HCT116 (cell line): Measurements from ENCODE around the gene TRHDE.

Experiments
- EZH2 ChIP-seq: fragments of 200-600 bp; sonication (generic); IDR thresholded peaks from 2 replicates; pipeline ENCODE4 v1.6.1; 2017; ENCODE audit warnings: antibody characterized with exemption, mixed run types
- JUND ChIP-seq: IDR thresholded peaks from 2 replicates; pipeline ENCODE4 v1.6.1; 2012
- POLR2AphosphoS5 ChIP-seq: IDR thresholded peaks from 2 replicates; pipeline ENCODE4 v1.6.1; 2011; ENCODE audit warnings: mild to moderate bottlenecking, low read depth, low read length, moderate library complexity
- TF ChIP-seq, protein P1 (sequence below), 3 experiments: fragments of 200-600 bp in 1 of 3; sonication (generic) in 1 of 3; IDR thresholded peaks in 2 of 3; conservative IDR thresholded peaks in 1 of 3; 2 replicates each; pipeline ENCODE4 v1.5.1; 2012 to 2017; ENCODE audit warnings: low read depth in 2 of 3, low read length in 2 of 3, antibody characterized with exemption in 1 of 3, borderline replicate concordance in 1 of 3, control low read depth in 1 of 3, mild to moderate bottlenecking in 1 of 3, mixed read lengths in 1 of 3, mixed run types in 1 of 3, moderate library complexity in 1 of 3; ENCODE audit not compliant: insufficient read depth in 1 of 3
- TF ChIP-seq, protein P2 (sequence below): IDR thresholded peaks from 2 replicates; pipeline ENCODE4 v1.6.1; 2012; ENCODE audit warnings: low read depth

DNA sequence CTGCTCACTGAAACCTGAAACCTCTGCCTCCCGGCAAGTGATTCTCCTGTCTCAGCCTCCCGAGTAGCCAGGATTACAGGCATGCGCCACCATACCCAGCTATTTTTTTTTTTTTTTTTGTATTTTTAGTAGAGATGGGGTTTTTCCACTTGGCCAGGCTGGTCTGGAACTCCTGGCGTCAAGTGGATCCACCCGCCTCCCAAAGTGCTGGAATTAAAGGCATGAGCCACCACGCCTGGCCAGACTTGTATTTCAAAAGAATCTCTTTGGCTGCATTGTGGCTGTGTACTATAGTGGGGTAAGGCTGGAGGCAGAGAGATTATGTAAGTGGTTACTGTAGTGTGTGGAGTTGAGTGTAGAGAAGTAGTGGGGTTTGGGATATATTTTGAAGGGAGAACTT is 35.1 kb downstream of the TRHDE start:
- TF ChIP-seq, protein P1, sequence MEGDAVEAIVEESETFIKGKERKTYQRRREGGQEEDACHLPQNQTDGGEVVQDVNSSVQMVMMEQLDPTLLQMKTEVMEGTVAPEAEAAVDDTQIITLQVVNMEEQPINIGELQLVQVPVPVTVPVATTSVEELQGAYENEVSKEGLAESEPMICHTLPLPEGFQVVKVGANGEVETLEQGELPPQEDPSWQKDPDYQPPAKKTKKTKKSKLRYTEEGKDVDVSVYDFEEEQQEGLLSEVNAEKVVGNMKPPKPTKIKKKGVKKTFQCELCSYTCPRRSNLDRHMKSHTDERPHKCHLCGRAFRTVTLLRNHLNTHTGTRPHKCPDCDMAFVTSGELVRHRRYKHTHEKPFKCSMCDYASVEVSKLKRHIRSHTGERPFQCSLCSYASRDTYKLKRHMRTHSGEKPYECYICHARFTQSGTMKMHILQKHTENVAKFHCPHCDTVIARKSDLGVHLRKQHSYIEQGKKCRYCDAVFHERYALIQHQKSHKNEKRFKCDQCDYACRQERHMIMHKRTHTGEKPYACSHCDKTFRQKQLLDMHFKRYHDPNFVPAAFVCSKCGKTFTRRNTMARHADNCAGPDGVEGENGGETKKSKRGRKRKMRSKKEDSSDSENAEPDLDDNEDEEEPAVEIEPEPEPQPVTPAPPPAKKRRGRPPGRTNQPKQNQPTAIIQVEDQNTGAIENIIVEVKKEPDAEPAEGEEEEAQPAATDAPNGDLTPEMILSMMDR (IDR thresholded peaks at IDR 0.05 in 2 of 3, conservative IDR thresholded peaks at IDR 0.05 in 1 of 3; ENCODE audit: borderline replicate concordance in 1 of 3, insufficient read depth in 1 of 3, low read depth in 2 of 3, low read length in 2 of 3): no peak
- TF ChIP-seq EZH2: no peak
- TF ChIP-seq, protein P2, sequence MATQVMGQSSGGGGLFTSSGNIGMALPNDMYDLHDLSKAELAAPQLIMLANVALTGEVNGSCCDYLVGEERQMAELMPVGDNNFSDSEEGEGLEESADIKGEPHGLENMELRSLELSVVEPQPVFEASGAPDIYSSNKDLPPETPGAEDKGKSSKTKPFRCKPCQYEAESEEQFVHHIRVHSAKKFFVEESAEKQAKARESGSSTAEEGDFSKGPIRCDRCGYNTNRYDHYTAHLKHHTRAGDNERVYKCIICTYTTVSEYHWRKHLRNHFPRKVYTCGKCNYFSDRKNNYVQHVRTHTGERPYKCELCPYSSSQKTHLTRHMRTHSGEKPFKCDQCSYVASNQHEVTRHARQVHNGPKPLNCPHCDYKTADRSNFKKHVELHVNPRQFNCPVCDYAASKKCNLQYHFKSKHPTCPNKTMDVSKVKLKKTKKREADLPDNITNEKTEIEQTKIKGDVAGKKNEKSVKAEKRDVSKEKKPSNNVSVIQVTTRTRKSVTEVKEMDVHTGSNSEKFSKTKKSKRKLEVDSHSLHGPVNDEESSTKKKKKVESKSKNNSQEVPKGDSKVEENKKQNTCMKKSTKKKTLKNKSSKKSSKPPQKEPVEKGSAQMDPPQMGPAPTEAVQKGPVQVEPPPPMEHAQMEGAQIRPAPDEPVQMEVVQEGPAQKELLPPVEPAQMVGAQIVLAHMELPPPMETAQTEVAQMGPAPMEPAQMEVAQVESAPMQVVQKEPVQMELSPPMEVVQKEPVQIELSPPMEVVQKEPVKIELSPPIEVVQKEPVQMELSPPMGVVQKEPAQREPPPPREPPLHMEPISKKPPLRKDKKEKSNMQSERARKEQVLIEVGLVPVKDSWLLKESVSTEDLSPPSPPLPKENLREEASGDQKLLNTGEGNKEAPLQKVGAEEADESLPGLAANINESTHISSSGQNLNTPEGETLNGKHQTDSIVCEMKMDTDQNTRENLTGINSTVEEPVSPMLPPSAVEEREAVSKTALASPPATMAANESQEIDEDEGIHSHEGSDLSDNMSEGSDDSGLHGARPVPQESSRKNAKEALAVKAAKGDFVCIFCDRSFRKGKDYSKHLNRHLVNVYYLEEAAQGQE: no peak
- TF ChIP-seq JUND: no peak
- no peak for TF ChIP-seq POLR2AphosphoS5
